ENCODE data around the gene ZFPM1. TPM values are rescaled to one million over a fixed set of nuclear protein-coding genes. Genes with fewer than 3 reads are reported as not detected.
"Not testable (repeated sequence)": the region's sequence is repeated elsewhere in the genome, so short reads cannot be mapped to it uniquely, and the experiment has no call there.

ZFPM1 gene
- total RNA-seq, 2 experiments from 2014 or later, result 2.1 to 14.2 TPM

DNA sequence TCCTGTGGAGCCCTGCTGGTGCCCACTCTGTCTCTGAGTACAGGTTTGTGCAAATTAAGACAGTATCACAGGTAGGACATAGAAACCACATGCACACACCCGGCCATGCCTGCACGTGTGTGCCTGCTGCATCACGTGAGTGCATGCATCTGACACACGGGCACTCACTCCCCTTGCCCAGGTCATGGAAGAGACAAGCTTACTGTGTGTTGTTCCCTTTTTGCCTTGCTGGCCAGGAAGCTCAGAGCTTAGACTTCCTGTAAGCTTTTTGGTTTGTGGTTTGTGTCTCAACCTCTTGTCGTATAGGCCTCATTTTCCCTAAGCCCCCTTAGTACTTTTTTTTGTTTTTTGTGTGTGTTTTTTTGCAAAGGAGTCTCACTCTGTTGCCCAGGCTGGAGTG lies 45.3 kb upstream of the ZFPM1 start:
- ChIA-PET POLR2A (no interaction called here), CTCF (ENCODE audit: unreplicated experiment) (no interaction called here)
- Histone ChIP-seq H3K36me3 (ENCODE audit: insufficient read depth, low read length) (no peaks in the 10 kb centered on the region), H4K20me1 (ENCODE audit: insufficient read depth, low read length) (no peaks in the 10 kb centered on the region), H3K4me2 (ENCODE audit: low read length) (no peak overlapping the region), H2AFZ (ENCODE audit: low read length) (no peak overlapping the region), H3K9me2 (ENCODE audit: insufficient read depth, low read length) (no peaks in the 10 kb centered on the region), H3K27ac (ENCODE audit: low read depth, low read length, poor library complexity, severe bottlenecking) (no peak overlapping the region), H3K4me1 (ENCODE audit: insufficient read depth, low read length, poor library complexity, severe bottlenecking) (no peaks in the 10 kb centered on the region), H3K79me2 (ENCODE audit: insufficient read depth, low read depth, low read length) (no peaks in the 10 kb centered on the region), H3K9me3 (ENCODE audit: low read length) (no peaks in the 10 kb centered on the region), H3K4me3 (ENCODE audit: low read depth, low read length, poor library complexity, severe bottlenecking) (no peak overlapping the region)
- TF ChIP-seq EZH2phosphoT487 (IDR thresholded peaks at IDR 0.05; ENCODE audit: borderline replicate concordance, low read depth, low read length), result no peak
- TF ChIP-seq, protein P1, sequence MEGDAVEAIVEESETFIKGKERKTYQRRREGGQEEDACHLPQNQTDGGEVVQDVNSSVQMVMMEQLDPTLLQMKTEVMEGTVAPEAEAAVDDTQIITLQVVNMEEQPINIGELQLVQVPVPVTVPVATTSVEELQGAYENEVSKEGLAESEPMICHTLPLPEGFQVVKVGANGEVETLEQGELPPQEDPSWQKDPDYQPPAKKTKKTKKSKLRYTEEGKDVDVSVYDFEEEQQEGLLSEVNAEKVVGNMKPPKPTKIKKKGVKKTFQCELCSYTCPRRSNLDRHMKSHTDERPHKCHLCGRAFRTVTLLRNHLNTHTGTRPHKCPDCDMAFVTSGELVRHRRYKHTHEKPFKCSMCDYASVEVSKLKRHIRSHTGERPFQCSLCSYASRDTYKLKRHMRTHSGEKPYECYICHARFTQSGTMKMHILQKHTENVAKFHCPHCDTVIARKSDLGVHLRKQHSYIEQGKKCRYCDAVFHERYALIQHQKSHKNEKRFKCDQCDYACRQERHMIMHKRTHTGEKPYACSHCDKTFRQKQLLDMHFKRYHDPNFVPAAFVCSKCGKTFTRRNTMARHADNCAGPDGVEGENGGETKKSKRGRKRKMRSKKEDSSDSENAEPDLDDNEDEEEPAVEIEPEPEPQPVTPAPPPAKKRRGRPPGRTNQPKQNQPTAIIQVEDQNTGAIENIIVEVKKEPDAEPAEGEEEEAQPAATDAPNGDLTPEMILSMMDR (conservative IDR thresholded peaks at IDR 0.05; ENCODE audit: low read length), result no peak
- no peak for DNase-seq (ENCODE audit: low spot score)
- intact Hi-C loops (cut with micrococcal nuclease; ENCODE audit: unreplicated experiment), result no loop called here
- BruUV-seq (replicated peaks), result no TSS peak

DNA sequence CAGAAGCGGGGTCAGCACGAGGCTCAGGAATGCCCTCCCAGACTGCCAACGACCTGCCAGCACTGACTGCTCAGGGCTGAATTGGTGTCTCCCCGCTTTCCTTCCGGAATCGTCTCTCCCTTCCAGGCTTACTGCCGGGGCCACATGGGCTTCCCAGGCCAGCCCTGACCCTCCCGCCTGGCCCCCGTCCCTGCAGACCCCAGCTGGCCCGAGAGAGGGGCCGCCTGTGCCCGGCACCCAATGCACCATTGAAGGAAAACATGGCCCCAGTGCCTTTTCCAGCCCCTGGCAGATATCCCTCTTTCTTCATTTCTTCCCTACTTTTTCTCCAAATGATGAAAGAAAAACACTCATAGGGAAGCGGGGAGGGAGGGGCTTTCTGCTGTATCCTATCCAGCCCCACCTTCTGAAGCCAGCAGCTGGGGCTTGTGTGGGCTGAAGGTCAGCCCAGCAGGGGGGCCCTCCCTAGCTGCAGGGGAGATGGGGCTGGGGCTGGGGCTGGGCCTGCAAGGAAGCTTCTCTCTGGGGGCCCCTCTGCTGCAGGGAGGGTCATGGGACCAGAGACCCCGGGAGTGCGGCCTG lies 44.4 kb upstream of the ZFPM1 start:
- no peaks in the 10 kb centered on the region for H4K20me1 ChIP-seq (ENCODE audit: insufficient read depth, low read length)
- H3K9me2 ChIP-seq (ENCODE audit: insufficient read depth, low read length), result no peaks in the 10 kb centered on the region
- DNase-seq (ENCODE audit: low spot score), result no peak
- no peak overlapping the region for H2AFZ ChIP-seq (ENCODE audit: low read length)
- no peak for TF ChIP-seq EZH2phosphoT487 (IDR thresholded peaks at IDR 0.05; ENCODE audit: borderline replicate concordance, low read depth, low read length)
- TF ChIP-seq, protein P1 (conservative IDR thresholded peaks at IDR 0.05; ENCODE audit: low read length), result no peak
- H3K9me3 ChIP-seq (ENCODE audit: low read length), result no peaks in the 10 kb centered on the region
- intact Hi-C loops (cut with micrococcal nuclease; ENCODE audit: unreplicated experiment), result no loop called here
- H3K36me3 ChIP-seq (ENCODE audit: insufficient read depth, low read length), result no peaks in the 10 kb centered on the region
- H3K4me3 ChIP-seq (ENCODE audit: low read depth, low read length, poor library complexity, severe bottlenecking), result no peak overlapping the region
- BruUV-seq (replicated peaks), result no TSS peak
- no peak overlapping the region for H3K27ac ChIP-seq (ENCODE audit: low read depth, low read length, poor library complexity, severe bottlenecking)
- H3K4me2 ChIP-seq (ENCODE audit: low read length), result no peak overlapping the region
- CTCF ChIA-PET (ENCODE audit: unreplicated experiment), result no interaction called here
- POLR2A ChIA-PET, result no interaction called here
- no peaks in the 10 kb centered on the region for H3K79me2 ChIP-seq (ENCODE audit: insufficient read depth, low read depth, low read length)
- no peaks in the 10 kb centered on the region for H3K4me1 ChIP-seq (ENCODE audit: insufficient read depth, low read length, poor library complexity, severe bottlenecking)

DNA sequence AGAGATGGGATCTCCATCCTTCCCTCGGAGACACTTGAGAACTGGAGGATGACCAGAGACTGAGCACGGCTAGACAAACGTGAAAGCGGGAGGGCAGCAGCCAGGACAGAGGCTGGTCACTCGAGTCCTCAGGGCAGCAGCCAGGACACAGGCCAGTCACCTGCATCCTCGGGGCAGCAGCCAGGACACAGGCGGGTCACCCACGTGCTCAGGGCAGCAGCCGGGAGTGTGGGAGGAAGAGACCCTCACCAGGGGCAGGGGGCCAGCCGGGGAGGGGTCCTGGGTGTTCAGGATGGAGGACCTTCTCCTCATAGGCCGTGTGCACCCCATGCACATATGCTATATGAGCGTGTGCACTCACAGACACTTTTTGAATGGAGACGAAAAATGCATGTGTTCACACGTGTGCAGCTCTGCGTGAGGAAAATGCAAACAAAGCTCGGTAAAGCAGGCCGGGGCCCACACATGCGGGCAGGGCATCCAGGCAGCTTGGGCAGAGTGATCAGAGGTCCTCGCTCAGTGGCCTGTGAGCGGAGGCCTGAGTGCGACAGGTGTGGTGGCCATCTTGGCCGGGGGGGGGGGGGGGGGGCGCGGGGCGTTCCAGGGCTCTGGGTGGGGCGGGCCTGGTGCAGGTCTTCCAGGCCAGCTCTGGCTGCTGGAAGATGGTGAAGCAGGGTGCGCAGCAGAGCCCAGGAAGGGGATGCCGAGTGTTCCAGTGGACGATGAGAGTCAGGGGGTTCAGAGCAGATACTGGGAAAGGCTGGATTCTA lies 43.6 kb upstream of the ZFPM1 start:
- Histone ChIP-seq H3K9me3 (ENCODE audit: low read length) (no peaks in the 10 kb centered on the region), H3K27ac (ENCODE audit: low read depth, low read length, poor library complexity, severe bottlenecking) (no peak overlapping the region), H3K36me3 (ENCODE audit: insufficient read depth, low read length) (no peaks in the 10 kb centered on the region), H3K4me3 (ENCODE audit: low read depth, low read length, poor library complexity, severe bottlenecking) (no peak overlapping the region), H4K20me1 (ENCODE audit: insufficient read depth, low read length) (no peaks in the 10 kb centered on the region), H3K4me1 (ENCODE audit: insufficient read depth, low read length, poor library complexity, severe bottlenecking) (no peaks in the 10 kb centered on the region), H3K9me2 (ENCODE audit: insufficient read depth, low read length) (no peaks in the 10 kb centered on the region), H3K79me2 (ENCODE audit: insufficient read depth, low read depth, low read length) (no peaks in the 10 kb centered on the region), H3K4me2 (ENCODE audit: low read length) (no peak overlapping the region), H2AFZ (ENCODE audit: low read length) (no peak overlapping the region)
- DNase-seq (ENCODE audit: low spot score), result no peak
- BruUV-seq (replicated peaks), result no TSS peak
- intact Hi-C loops (cut with micrococcal nuclease; ENCODE audit: unreplicated experiment), result no loop called here
- ChIA-PET POLR2A (no interaction called here), CTCF (ENCODE audit: unreplicated experiment) (no interaction called here)
- no peak for TF ChIP-seq EZH2phosphoT487 (IDR thresholded peaks at IDR 0.05; ENCODE audit: borderline replicate concordance, low read depth, low read length)
- TF ChIP-seq, protein P1 (conservative IDR thresholded peaks at IDR 0.05; ENCODE audit: low read length), result no peak

DNA sequence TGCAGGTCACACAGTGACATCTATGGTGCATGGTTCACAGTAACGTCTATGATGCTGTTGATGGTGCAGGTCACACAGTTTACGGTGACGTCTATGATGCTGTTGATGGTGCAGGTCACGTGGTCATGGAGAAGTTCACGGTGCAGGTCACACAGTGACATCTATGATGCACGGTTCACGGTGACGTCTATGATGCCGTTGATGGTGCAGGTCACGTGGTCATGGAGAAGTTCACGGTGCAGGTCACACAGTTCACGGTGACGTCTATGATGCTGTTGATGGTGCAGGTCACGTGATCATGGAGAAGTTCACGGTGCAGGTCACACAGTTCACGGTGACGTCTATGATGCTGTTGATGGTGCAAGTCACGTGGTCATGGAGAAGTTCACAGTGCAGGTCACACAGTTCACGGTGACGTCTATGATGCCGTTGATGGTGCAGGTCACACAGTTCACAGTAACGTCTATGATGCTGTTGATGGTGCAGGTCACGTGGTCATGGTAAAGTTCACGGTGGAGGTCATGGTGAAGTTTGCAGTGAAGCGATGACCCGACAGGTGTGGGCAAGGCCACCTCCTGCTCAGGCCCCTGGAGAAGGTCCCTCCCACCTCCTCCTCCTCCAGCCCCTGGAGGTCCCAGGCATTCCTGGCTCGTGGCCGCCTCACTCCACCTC lies 42.6 kb upstream of the ZFPM1 start:
- H3K79me2 ChIP-seq (ENCODE audit: insufficient read depth, low read depth, low read length); H3K36me3 ChIP-seq (ENCODE audit: insufficient read depth, low read length); intact Hi-C loops (cut with micrococcal nuclease; ENCODE audit: unreplicated experiment); H3K27ac ChIP-seq (ENCODE audit: low read depth, low read length, poor library complexity, severe bottlenecking); H3K9me3 ChIP-seq (ENCODE audit: low read length); H3K4me2 ChIP-seq (ENCODE audit: low read length); H3K9me2 ChIP-seq (ENCODE audit: insufficient read depth, low read length); DNase-seq (ENCODE audit: low spot score); POLR2A ChIA-PET; H3K4me1 ChIP-seq (ENCODE audit: insufficient read depth, low read length, poor library complexity, severe bottlenecking); H2AFZ ChIP-seq (ENCODE audit: low read length); BruUV-seq (replicated peaks); H4K20me1 ChIP-seq (ENCODE audit: insufficient read depth, low read length); CTCF ChIA-PET (ENCODE audit: unreplicated experiment); H3K4me3 ChIP-seq (ENCODE audit: low read depth, low read length, poor library complexity, severe bottlenecking): not testable (repeated sequence)

Measured in OCI-LY7 (cell line).